ENCODE data around the gene MAPK6.
"Not testable (repeated sequence)": the region's sequence is repeated elsewhere in the genome, so short reads cannot be mapped to it uniquely, and the experiment has no call there.

Gene MAPK6

DNA sequence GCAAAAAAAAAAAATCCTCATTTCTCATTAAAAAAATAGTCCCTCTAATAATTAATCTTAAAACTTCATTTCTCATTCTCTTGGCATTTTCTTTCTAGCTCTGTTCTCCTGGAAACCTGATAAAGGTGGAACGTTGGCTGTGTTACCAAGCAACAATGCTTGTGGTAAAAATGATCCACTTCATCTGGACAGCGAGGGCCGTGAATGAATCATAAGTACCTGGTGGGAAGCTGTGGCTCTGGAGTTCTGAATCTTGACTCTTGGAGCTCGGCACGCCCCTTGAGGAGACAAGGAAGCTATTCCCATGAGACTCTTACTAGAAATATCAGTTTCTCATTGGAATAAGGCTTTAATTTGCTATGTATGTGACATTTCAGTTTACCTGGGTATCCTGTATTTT, 61.0 kb downstream of the MAPK6 start:
- DNase-seq (ENCODE audit: low read depth in 2 of 2), result no peak

DNA sequence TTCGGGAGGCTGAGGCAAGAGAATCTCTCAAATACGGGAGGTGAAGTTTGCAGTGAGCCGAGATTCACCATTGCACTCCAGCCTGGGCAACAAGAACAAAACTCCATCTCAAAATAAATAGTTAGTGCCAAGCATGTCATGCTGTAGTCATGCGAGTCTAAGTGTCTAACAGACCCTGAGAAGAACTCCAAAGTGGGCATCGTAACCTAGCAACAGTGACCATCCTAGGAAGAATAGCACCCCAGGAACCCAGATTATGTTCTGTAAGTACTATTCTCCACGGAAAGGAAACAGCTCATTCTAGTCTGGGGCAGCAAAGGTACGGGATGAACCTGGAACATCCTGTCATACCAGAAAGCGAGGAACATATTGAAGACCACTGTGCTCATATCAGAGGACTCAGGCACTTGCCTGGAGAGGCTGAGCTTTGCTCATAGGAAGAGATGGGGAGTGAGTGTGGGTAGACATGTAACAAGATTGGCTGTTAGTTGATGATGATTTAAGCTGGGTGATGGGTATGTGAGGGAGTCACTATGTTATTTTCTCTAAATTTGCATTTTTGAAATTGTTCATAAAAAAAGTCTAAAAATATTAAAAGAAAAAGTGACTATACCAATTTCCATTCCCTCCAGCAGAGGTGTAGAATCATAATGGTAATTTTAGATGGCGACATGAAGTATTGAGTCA, 61.8 kb downstream of the MAPK6 start:
- DNase-seq (ENCODE audit: low read depth in 2 of 2), result no peak

DNA sequence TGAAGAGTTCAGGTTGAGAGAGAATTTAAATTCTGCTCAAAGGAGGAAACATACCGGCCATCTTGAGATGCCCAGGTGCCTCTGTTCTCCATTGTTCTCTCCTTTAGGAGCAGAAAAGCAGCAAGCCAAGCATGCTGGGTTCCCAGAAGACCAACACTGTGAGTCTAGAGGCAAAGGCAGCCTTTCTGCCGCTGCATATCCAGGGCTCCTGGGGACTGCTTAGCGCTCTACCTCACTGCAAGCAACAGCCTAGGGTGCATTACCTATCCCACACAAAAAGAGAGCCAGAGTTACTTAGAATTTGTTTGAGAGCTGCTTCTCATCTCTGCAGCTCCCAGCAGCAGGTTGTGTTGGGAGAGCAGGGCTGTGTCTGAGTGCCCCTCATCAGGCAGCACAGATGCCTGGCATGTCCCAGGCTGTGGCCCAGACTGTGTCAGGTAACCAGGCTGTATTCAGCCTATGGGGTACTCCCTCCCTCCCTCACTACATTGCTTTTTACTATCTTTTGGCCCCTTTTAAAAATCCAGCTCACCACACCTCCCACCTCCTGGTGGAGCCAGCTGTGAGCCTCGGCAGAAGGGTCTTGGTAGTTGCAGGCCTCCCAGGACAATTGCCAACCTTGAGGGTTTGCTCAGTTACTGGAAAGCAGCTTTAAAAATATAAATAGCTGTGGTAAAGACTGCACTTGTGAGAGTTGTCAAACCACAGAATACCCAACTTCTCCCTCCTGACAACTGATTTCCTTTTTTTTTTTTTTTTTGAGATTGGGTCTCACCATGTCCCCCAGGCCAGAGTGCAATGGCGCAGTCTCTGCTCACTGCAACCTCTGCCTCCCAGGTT, 63.4 kb downstream of the MAPK6 start:
- DNase-seq (ENCODE audit: low read depth in 2 of 2), result no peak

DNA sequence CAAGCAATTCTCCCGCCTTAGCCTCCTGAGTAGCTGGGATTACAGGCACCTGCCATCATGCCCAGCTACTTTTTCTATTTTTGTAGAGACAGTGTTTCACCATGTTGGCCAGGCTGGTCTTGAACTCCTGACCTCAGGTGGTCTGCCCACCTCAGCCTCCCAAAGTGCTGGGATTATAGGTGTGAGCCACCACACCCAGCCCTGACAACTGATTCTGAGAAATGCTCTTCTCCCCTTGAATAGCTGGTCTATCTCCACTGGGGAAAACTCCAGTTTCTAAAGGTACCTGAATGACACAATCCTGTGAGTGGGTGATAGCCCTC, 64.0 kb downstream of the MAPK6 start:
- DNase-seq (ENCODE audit: low read depth in 2 of 2), result not testable (repeated sequence)

DNA sequence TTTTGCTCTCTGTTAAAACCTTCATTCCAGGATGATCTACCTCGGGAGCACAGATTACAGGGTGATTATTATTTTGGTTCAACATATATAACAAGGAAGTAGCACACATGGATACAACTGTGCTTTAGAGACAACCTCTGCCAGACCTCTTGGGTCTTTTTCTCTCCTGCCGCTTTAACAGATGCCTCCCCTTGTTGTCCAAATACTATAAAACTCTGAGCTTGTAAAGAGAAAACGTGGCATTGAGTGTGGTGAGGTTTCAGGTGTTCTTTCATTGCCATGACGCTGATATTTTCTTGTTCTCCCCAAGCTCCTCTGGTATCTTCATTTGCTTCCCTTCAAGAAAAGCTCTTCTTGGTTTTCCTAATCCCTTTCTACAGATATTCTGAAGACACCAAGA, 64.6 kb downstream of the MAPK6 start:
- no peak for DNase-seq (ENCODE audit: low read depth in 2 of 2)

DNA sequence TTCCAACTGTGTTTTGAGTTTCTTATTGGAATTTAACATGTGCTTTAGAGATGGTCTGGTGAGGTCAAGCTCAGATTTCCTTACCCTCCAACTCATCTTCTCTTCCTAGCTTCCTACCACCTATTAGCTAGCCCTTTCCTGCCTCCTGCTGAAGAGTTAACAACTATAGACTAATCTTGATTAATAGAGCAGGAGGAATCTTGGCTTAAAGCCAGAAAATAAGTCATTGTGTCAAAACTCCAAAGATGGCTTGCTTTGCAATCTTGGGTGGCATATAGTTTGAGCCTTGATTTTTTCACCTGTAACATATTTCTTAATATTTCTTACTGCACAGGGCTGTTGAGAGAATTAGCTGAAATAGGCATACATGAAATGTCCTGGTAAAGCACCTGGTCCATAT, 66.3 kb downstream of the MAPK6 start:
- DNase-seq (ENCODE audit: low read depth in 2 of 2), result no peak

DNA sequence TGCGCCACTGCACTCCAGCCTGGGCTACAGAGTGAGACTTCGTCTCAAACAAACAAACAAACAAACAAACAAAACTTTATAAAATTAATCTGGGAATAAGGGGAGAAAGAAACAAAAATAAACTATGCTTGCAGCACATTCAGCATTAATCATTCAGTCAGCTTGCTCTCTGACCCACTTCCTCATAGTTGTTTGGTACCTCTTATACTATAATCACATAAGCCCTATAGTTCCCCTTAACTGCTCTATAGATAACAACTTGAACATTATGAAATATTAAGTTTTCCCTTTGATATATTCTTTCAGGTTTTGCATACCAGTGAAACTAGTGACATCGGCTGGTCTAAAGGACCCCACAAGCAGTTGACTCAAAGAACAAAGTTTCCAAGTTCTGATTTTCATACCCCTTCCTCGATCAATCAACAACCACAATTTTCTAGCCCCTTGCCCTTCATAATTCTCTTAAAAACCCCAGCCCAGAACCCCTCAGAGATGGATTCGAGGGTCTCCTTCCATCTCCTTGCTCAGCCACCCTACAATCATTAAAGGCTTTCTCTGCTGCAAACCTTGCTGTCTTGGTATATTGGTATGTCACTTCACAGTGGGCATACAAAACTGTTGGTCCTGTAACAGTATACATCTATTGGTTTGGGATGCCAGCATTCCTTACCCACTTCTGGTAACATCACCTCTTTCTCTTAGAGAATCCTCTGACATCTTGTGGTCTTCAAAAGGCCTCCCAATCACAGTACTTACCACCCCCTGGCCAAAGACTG, 67.2 kb downstream of the MAPK6 start:
- DNase-seq (ENCODE audit: low read depth in 2 of 2), result no peak

DNA sequence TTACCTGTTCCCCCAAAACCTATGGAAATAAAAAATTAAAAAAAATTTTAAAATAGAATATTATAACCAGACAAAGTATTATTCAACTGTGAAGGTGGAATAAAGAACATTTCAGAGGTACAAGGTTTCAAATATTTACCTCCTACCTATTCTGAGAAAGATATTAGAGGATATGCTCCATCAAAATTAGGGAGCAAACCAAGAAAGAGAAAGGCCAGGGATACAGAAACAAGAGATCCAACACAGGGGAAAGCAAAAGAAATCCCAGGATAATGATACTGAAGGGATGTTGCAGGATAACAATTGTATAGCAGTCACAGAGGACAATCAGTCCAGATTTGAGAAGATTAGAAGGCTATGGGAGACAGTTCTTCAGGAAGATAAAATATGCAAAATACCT, 71.2 kb downstream of the MAPK6 start:
- DNase-seq (ENCODE audit: low read depth in 2 of 2), result no peak

DNA sequence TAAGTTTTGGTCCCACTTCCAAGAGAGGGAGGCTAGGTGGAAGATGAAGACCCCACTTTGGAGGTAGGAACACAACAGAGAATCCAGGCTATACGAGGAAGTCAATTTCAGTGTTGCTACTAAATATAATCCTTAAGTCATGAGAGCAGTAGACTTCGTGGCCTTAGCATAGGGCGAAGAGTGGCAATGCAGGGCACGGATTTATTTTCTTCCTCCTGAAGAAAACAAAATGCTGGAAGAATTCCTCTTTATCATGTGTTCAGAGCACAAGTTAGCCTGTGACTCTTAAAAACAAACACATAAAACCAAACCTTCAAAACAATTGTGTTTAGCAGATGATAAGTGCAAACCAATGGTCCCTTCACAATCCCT, 74.1 kb downstream of the MAPK6 start:
- DNase-seq (ENCODE audit: low read depth in 2 of 2), result no peak

DNA sequence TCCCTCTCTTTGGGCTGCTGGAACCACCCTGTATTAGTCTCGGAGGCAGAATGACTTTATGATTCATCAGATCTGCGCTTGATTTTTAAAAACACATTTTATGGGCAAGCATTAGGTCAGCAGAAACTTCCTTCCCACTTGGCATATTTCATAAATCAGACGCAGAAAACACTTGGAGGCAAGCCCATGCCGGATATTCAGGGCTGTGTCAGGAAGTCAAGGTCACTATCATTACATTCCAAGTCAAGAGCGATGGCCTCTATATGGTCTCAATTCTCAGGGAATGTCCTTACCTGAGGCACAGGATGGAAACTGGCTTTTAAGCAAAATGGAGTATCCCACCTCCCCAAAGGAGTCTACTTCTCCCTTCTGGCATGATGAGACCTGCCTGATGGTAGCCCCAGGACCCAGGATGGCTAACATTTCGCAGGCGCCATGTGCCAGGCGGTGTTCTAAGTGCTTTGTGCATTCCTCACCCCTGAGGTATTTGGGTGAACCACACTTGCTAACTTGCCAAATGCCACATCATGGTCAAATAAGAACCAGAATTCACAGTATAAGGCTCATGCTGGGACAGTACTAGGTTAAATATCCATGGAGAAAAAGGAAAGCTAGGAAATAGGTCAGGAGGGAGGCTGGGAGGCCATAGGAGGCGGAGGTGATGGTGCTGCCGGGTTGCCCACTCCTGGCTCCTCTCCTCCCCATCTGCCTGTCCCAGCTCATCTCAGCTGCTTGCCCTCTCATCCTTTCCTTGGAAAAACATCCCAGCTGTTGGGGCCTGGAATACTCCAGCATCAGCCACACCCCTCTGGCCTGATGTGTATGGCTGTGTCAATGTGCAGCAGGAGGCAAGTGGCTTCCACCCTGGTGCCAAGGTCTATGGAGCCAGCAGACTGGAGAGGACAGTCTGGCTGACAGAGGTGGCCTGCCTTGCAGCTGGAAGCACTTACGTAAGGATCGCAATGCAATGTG, 74.8 kb downstream of the MAPK6 start:
- DNase-seq (ENCODE audit: low read depth in 2 of 2), result no peak

DNA sequence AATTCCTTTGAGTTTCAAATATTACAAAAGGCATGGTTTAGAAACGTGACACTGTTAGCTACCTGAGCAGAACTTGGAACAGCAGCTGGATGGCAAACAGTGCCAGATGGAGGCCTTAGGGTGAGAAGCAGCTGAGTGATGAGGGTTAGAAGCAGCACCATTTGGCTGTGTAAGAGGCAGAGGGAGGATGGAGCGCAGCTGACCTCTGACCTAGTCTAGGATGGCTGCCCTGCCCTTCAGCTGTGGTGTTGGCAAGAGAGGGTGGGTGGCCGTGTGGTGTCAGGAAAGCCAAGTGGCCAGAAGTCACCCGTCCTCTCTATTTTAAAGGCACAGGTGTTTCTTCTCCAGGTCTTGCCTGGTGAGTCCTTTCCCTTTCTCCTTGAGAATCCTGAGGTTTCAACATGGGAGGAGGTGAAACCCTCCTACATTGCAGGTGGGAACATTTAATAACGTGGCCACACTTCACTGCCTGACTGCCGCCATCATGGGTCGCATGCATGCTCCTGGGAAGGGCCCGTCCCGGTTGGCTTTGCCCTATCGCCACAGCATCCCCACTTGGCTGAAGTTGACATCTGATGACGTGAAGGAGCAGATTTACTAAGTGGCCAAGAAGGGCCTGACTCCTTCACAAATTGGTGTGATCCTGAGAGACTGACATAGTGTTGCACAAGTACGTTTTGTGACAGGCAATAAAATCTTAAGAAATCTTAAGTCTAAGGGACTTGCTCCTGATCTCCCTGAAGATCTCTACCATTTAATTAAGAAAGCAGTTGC, 76.0 kb downstream of the MAPK6 start:
- DNase-seq (ENCODE audit: low read depth in 2 of 2), result no peak

DNA sequence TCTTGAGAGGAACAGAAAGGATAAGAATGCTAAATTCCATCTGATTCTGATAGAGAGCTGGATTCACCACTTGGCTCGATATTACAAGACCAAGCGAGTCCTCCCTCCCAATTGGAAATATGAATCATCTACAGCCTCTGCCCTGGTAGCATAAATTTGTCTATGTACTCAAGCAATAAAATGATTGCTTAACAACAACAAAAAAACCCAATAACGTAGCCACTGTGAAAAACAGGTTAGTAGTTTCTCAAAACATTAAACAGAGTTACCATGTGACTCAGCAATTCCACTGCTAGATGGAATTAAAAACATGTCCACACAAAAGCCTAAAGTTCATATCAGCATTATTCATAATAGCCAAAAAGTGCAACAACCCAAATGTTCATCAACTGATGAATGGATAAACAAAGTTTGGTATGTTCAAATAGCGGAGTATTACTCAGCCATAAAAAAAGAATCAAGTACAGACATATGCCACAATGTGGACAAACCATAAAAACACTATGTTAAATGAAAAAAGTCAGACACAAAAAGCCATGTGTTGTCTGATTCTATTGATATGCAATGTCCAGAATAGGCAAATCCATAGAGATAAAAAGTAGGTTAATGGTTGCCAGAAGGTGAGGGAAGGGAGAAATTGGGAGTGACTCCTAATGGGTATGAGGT, 76.7 kb downstream of the MAPK6 start:
- DNase-seq (ENCODE audit: low read depth in 2 of 2), result no peak

DNA sequence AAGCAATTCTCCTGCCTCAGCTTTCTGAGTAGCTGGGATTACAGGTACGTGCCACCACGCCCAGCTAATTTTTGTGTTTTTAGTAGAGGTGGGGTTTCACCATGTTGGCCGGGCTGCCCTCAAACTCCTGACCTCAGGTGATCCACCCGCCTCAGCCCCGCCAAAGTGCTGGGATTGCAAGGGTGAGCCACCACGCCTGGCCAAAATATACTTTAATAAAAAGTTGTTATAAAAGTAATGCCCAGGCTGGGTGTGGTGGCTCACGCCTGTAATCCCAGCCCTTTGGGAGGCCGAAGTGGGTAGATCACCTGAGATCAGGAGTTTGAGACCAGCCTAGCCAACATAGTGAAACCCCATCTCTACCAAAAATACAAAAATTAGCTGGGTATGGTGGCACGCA, 77.5 kb downstream of the MAPK6 start:
- DNase-seq (ENCODE audit: low read depth in 2 of 2), result not testable (repeated sequence)

DNA sequence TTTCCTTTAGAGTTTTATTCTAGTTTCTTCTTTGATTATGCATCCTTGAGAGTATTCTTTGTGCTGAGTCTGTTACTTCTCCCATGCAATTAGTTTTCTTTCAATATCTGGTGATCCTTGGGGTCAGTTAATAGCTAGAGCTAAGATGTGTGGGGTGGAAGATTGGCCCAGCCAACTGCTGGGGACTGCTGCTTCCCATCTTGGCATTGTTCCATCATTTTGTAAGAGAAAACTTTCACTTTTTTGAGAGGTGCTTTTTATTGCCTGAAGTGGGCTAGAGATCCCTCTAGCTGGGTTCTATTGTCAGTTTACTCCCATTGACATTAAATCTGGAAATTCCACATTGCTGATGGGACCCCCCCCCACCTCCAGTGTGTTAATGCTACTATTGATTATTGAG, 78.2 kb downstream of the MAPK6 start:
- no peak for DNase-seq (ENCODE audit: low read depth in 2 of 2)

DNA sequence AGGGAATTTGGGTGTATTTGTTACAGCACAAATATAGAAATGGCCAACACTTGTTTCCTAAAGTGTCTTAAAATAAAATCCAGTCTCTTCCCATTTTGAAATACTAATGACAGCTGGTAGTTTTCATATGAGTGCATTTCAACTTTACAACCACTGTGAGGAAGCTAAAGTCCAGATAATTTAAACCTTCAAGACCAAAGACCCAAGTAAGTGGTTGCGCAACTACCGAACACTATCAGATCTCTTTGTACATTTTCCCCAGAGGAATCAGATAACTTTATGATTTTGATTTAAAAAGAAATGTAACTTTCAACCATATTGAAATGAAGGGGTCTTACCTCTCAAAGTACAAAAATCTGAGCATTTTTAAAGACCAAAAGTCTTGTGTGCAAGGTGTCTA, 79.3 kb downstream of the MAPK6 start:
- DNase-seq (ENCODE audit: low read depth in 2 of 2), result no peak

DNA sequence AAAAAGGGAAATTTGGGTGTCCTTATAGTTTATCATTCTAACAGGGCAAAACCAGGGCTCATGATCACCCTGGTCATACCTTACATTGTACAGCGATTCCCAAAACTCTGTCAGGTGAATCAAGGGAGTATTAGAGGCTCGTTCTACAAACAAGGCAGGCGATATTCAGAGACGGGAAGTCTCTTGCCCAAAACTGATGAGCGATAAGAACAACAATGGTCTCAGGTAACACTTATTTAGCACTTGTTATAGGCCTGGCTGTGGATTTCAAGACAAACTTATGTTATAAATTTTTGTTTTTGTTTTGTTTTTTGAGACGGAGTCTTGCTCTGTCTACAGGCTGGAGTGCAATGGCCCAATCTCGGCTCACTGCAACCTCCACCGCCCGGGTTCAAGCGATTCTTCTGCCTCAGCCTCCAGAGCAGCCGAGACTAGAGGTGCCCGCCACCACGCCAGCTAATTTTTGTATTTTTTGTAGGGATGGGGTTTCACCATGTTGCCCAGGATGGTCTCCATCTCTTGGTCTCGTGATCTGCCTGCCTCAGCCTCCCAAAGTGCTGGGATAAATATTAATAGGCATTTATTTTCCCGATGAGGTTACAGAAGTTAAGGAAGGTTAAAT, 80.7 kb downstream of the MAPK6 start:
- DNase-seq (ENCODE audit: low read depth in 2 of 2), result no peak

DNA sequence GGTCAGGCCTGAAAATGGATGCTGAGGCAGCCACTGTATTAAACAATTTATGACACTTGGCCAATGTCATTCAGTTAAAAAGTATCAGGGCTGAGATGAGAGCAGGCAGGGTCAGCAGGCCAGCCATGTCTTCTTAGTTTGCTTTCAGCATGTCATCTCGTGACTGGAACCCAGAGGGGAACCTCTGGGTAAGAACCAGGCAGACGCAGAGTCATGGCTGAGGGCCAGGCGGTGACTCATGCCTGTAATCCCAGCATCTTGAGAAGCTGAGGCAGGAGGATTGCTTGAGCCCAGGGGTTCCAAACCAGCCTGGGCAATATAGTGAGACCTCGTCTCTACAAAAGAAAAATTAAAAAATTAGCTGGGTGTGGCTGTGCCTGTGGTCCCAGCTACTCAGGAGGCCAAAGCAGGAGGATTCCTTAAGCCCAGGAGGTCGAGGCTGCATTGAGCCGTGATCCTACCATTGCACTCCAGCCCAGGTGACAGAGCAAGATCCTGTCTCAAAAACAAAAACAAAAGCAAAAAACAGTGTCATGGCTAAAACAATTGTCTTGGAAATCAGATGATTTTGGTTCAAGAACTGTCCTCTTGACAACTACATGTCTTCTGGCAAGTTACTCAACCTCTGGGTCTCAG, 81.9 kb downstream of the MAPK6 start:
- DNase-seq (ENCODE audit: low read depth in 2 of 2), result no peak

DNA sequence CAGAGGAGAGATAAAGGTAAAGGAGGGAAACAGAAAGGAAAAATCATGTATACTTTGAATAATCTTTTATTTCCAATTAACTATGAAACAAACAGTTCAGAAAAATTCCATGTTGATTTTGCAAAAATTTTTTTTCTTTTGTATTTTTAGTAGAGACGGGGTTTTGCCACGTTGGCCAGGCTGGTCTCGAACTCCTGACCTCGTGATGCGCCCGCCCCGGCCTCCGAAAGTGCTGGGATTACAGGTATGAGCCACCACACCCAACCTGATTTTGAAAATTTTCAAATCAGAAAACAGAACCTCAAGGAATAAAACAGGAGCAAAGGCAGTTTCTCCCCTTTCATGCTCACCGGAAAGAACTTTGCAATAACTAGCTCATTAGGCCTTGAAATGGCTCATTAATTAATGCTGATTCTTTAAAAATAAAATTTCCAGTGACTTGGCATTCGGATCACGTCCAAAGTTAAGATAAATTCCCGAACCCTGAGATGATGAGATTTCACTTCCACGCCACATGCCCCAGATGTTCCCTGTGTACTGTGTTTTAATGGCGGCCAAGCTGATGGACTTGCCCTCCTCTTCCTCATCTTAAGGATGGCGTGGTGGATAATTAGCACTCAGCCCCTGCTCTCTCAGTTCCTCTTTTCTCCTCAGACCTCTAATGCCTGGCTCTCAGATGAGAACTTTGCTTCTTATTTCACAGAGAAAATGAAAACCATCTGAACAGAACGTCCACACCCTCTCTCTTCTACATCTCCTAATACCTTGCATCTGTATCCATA, 82.7 kb downstream of the MAPK6 start:
- DNase-seq (ENCODE audit: low read depth in 2 of 2), result no peak

DNA sequence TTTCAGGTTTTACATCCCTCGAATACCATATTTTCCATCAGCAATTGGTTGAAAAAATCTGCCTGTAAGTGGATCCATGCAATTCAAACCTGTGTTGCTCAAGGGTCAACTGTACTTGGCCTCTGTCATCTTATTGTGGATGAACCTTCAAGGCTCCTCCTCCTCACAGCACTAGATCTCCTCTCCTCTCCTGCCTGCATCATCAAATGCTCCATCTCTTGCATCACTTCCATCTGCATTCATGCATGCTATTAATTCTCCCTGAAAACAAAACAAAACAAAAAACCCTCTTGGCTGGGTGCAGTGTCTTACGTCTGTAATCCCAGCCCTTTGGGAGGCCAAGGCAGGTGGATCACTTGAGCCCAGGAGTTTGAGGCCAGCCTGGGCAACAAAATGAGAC, 83.4 kb downstream of the MAPK6 start:
- DNase-seq (ENCODE audit: low read depth in 2 of 2), result no peak
